ENCODE measurements around the gene ZNF500. TPM values are rescaled to one million over a fixed set of nuclear protein-coding genes. Genes with fewer than 3 reads are reported as not detected.

The ZNF500 gene
- total RNA-seq, 1 experiment from 2014 or later, result 20.1 TPM

- no peak overlapping the region for H2AFZ ChIP-seq (ENCODE audit: low read depth, low read length, poor library complexity, severe bottlenecking)
- no peak for TF ChIP-seq RAD21 (IDR thresholded peaks at IDR 0.05; ENCODE audit: low read depth)
- TF ChIP-seq SP1 (IDR thresholded peaks at IDR 0.05; ENCODE audit: low read depth), result no peak
- no peak for TF ChIP-seq TCF7L2 (IDR thresholded peaks at IDR 0.05; ENCODE audit: borderline replicate concordance, extremely low read depth, insufficient read depth, insufficient read length)
- TF ChIP-seq POLR2A (IDR thresholded peaks at IDR 0.05; ENCODE audit: borderline replicate concordance, extremely low read depth, insufficient read depth, insufficient read length), result no peak
- TF ChIP-seq JUND (IDR thresholded peaks at IDR 0.05), result no peak
- TF ChIP-seq CBX3 (IDR thresholded peaks at IDR 0.05; ENCODE audit: low read depth), result no peak
- no peak for TF ChIP-seq SIN3A (IDR thresholded peaks at IDR 0.05; ENCODE audit: low read depth)
- TF ChIP-seq MAX (IDR thresholded peaks at IDR 0.05), result no peak
- no peak for TF ChIP-seq REST (IDR thresholded peaks at IDR 0.05; ENCODE audit: low read depth)
- no peak for TF ChIP-seq ZNF274 (IDR thresholded peaks at IDR 0.05; ENCODE audit: low read depth, low read length)
- no peak for TF ChIP-seq SRF (IDR thresholded peaks at IDR 0.05; ENCODE audit: low read depth)
- TF ChIP-seq EZH2 (IDR thresholded peaks at IDR 0.05), result no peak
- TF ChIP-seq EGR1 (IDR thresholded peaks at IDR 0.05; ENCODE audit: low read depth), result no peak
- no peak for TF ChIP-seq CTCF (IDR thresholded peaks at IDR 0.05 in 2 of 3, conservative IDR thresholded peaks at IDR 0.05 in 1 of 3; ENCODE audit: borderline replicate concordance in 1 of 3, insufficient read depth in 1 of 3, low read depth in 2 of 3, low read length in 2 of 3)
- no peak for TF ChIP-seq EZH2phosphoT487 (IDR thresholded peaks at IDR 0.05; ENCODE audit: borderline replicate concordance)
- no peak for TF ChIP-seq ATF3 (IDR thresholded peaks at IDR 0.05)
- intact Hi-C loops (cut with micrococcal nuclease), result no loop called here
- H3K4me3 ChIP-seq (replicated peaks in 1 of 2; ENCODE audit: low read depth in 1 of 2, low read length in 2 of 2), result no peak overlapping the region
- H3K4me1 ChIP-seq (ENCODE audit: control insufficient read depth in 1 of 2, insufficient read depth in 2 of 2, low read length in 2 of 2), result peaks cover 3 to 12% of the 10 kb centered on the region in 2 experiments; a peak in 3 of 4 replicates
- DNase-seq (ENCODE audit: low read depth, low spot score) (no peak), ATAC-seq (no peak)
- H3K27ac ChIP-seq (ENCODE audit: low read depth, low read length), result no peak overlapping the region
- H3K9ac ChIP-seq (ENCODE audit: low read length), result no peak overlapping the region
- no peaks in the 10 kb centered on the region for H3K79me2 ChIP-seq (ENCODE audit: insufficient read depth, low read length)
- ChIA-PET CTCF (no interaction called here), POLR2A (no interaction called here), RAD21 (ENCODE audit: low non-redundant PET in 1 of 2, low total read pairs in 2 of 2, uncharacterized antibody in 2 of 2, unreplicated experiment in 2 of 2) (no interaction called here)
- no peaks in the 10 kb centered on the region for H3K9me2 ChIP-seq (ENCODE audit: insufficient read depth)
- H3K4me2 ChIP-seq (ENCODE audit: low read length), result no peak overlapping the region
- H3K36me3 ChIP-seq (ENCODE audit: control insufficient read depth in 1 of 2, insufficient read depth in 2 of 2, low read length in 2 of 2), result no peaks in the 10 kb centered on the region
- no peaks in the 10 kb centered on the region for H3K27me3 ChIP-seq (ENCODE audit: insufficient read depth, low read length)
- H3K9me3 ChIP-seq (ENCODE audit: control insufficient read depth in 1 of 2, insufficient read depth in 1 of 2, low read depth in 1 of 2, low read length in 2 of 2), result no peaks in the 10 kb centered on the region
- BruUV-seq (replicated peaks), result no TSS peak
- H4K20me1 ChIP-seq (ENCODE audit: insufficient read depth), result no peaks in the 10 kb centered on the region
Measured at GRCh38 chr16:4783951-4784336, 17.0 kb upstream of the ZNF500 start.
